ENCODE measurements around the gene ACOXL.

The ACOXL gene

GRCh38 chr2:110759411-110759810 lies 27.0 kb downstream of the ACOXL start:
- no peak for DNase-seq

DNA sequence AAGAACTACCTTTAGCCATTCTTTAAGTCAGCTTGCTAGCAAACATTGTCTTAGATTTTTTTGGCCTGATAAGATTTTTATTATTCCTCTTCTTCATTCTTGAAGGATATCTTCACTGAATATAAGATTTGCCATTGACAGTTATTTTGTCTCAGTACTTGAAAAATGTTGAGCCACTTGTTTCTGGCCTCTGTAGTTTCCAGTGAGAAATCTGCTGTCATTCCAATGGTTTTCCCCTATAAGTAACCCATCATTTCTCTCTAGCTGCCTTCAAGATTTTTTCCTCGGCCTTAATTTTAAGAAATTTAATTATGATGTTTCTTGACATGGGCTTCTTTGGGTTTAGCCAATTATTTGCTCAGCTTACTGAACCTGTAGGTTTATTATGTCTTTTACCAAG lies 32.6 kb downstream of the ACOXL start:
- no peak for DNase-seq

GRCh38 chr2:110766291-110766690 lies 33.9 kb downstream of the ACOXL start:
- no peak for DNase-seq

DNA sequence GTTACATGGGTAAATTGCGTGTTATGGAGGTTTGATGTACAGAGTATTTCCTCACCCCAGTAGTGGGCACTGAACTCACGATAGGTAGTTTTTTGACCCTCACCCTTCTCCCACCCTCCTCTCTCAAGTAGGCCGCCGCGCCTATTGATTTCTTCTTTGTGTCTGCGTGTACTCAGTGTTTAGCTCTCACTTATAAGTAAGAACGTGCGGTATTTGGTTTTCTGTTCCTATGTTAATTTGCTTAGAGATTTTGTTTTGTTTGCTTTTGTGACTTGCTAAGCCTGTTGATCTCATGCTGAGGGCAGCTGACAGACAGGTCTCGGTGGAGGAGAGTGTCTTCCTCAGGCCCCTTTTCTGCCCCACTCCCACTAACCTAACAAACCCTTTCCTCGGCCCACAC lies 36.2 kb downstream of the ACOXL start:
- DNase-seq, result no peak

DNA sequence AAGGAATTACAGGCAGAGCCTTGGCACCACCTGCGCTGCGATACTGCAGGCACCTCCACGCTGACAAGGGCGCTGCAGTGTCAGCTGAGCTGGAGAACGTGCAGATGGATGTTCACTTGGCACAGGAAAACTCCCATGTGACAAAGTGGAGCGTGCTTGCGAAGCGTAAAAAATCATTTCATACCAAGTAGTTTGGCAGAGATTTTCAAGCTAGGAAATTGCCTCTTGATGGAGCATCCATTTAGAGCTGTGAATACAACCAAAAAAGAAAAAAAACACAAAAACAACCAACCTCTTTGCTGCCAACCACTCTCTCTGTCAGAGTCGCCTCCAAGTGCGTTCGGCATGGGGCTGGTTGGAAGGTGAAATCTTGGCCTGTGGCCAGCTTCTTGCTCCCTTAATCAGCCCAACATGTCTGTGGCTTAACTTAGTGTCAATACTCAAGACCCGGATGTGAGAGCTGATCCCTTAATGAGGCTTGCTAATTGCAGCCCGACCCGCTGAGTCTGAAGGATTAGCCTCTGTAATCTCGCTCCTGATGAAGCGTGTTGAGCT lies 38.1 kb downstream of the ACOXL start:
- DNase-seq, result no peak

DNA sequence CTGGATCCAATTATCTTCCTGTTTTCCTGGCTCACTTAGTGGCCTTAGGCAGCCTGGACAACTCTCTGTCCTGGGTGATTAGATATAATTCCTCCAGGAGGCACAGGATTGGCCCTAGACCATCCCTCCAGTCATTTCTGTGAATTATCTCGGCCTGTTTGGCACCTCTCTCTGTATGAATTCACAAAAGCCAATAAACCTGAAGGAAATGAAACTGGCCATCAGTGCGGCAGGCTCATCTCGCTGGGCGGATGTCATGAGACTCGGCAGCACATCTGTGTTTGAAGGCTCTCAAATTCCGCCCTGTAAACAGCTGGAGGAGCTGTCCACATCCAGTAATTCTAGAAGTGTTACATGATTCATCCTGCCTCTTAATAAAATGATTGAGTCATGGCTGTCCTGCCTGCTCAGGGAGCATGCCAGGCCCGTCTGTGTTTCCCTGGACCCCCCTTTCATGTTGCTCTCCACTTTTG lies 38.6 kb downstream of the ACOXL start:
- DNase-seq, result no peak

GRCh38 chr2:110771547-110772382 lies 39.4 kb downstream of the ACOXL start:
- DNase-seq, result no peak

- DNase-seq, result no peak
Measured at GRCh38 chr2:110772383-110772755, 40.0 kb downstream of the ACOXL start.

GRCh38 chr2:110773401-110773921 lies 41.1 kb downstream of the ACOXL start:
- DNase-seq, result no peak

- no peak for DNase-seq
Measured at GRCh38 chr2:110774701-110775100, 42.3 kb downstream of the ACOXL start.

DNA sequence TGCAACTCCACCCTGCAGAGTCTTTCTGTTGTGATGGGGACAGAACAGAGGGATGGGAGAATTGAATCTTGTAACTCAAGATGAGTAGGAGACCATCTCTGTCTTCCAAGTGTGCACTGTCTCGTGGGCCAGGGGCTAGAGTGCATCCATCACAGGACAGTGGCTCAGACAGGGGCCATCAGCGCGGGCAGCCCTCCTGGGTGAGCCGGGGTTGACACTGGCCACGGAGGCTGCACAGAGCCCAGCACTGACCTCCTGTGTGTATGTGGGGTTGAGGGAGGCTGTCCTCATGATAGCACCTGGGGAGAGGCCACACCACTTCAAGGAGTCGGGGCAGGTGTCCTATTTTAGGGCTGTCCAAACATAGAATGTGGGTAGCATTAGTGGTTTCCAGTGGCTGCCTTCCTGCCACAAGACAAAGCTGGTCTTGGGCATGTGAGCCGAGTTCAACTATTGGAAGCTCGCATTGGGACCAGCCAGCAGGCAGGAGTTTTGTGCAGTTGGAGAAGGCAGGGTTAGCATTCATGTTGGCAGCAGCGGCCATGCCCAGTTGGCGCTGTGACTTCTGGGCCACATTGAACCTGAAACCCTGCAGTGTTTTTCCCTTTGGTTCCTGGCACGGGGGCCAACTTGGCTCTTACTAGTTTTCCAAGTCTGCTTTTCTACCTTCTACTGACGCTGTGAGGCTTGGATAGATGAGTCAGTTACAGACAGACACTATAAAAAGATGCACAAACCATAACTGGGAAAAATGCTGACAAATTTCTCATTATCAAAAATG lies 45.3 kb downstream of the ACOXL start:
- DNase-seq, result no peak

DNA sequence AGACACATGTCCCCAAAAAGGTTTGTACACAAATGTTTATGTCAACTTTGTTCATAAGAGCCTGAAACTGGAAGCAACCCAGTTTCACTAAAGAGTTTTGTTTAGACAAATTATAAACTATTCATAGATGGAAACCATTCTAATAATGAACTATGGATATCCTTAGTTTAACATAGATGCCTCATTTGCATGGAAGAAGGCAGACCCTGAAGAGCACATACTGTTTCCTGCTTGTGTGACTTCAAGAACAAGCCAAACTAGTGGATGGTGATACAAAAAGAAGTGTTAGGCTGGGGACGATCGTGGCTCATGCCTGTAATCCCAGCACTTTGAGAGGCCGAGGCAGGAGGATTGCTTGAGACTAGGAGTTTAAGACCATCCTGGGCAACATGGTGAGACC lies 48.1 kb downstream of the ACOXL start:
- DNase-seq, result no peak

GRCh38 chr2:110783196-110783873 lies 51.0 kb downstream of the ACOXL start:
- no peak for DNase-seq

GRCh38 chr2:110784047-110784631 lies 51.8 kb downstream of the ACOXL start:
- DNase-seq, result no peak

GRCh38 chr2:110785439-110785838 lies 53.1 kb downstream of the ACOXL start:
- no peak for DNase-seq

DNA sequence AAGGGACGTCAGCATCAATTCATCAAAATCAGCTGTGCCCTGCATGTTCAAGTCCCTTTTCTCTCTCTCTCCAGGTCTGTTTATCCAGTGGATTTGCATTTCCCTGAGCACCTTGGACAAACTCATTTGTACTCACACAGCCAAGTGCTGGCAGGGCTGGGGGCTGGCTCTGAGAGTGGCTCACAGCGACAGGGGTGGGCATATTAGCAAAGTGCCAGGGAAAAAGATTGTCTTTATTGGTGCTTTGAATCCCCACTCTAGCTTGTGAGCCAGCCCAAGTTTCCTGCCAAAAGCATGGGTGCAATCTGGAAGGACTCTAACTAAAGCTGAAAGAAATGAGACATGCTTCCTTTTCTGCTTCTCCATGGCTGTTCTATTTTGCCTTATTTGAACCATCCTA lies 56.6 kb downstream of the ACOXL start:
- no peak for DNase-seq

- DNase-seq, result no peak
Measured at GRCh38 chr2:110789706-110790105, 57.3 kb downstream of the ACOXL start.

- no peak for DNase-seq
Measured at GRCh38 chr2:110790907-110791306, 58.5 kb downstream of the ACOXL start.

- DNase-seq, result no peak
Measured at GRCh38 chr2:110791435-110791834, 59.1 kb downstream of the ACOXL start.

- no peak for DNase-seq
Measured at GRCh38 chr2:110793034-110793433, 60.7 kb downstream of the ACOXL start.

- DNase-seq, result no peak
Measured at GRCh38 chr2:110794390-110794789, 62.0 kb downstream of the ACOXL start.

GRCh38 chr2:110794951-110795350 lies 62.6 kb downstream of the ACOXL start:
- DNase-seq, result no peak

Data from effector CD8-positive, alpha-beta T cell (primary cell).